ENCODE data around the gene TGM5. TPM values are rescaled to one million over a fixed set of nuclear protein-coding genes. Genes with fewer than 3 reads are reported as not detected.

Gene TGM5
- total and polyA plus RNA-seq, 7 experiments from 2014 or later, result 0.27 TPM; not detected in 6

DNA sequence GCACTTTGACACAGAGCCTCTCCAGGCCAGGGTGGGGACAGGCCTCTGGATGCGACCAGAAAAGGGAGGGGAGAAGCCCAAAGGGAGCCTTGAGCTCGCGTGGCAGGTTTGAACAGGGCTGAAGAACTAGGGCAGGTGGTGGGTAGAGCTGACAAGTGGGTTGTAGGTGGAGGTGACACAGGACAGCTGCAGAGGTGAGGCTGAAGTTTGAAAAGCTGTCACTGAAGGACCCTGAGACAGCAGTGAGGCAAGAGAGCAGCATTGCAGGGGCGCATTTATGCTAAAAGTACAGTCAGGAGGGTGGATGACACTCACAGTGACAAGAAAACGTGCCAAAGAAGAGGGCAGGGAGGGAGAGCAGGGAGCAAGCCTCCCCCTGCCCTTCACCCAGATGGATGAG, 24.1 kb downstream of the TGM5 start:
- Mint-ChIP-seq H3K36me3 (peaks cover 0 to 1% (median 0%) of the 10 kb centered on the region in 5 donors), H3K9me3 (no peaks in the 10 kb centered on the region), H3K27me3 (peaks cover 0 to 28% (median 9%) of the 10 kb centered on the region in 5 donors), H3K4me3 (no peak overlapping the region), H3K27ac (no peak overlapping the region), H3K4me1 (peaks cover 0 to 20% (median 0%) of the 10 kb centered on the region in 7 donors)
- no peak for ATAC-seq
- H3K27me3 ChIP-seq (ENCODE audit: control insufficient read depth in 2 of 2, insufficient read depth in 2 of 2, low read length in 2 of 2), result no peaks in the 10 kb centered on the region
- no peak overlapping the region for H3K27ac ChIP-seq (ENCODE audit: low read depth, low read length)
- intact Hi-C loops (cut with micrococcal nuclease), result no loop called here
- DNase-seq, result no peak
- H3K4me3 ChIP-seq (ENCODE audit: low read length), result no peak overlapping the region
- POLR2A ChIA-PET, result no interaction called here
- no peaks in the 10 kb centered on the region for H3K9me3 ChIP-seq (ENCODE audit: control insufficient read depth in 2 of 3, low read length in 3 of 3)
- H3K36me3 ChIP-seq (ENCODE audit: control insufficient read depth in 2 of 3, insufficient read depth in 3 of 3, low read length in 3 of 3), result no peaks in the 10 kb centered on the region
- CTCF ChIA-PET, result interaction anchor here (0.6 to 1.3 kb wide), 2 partner anchors 13 to 381 kb away, joined by 3 to 4 read pairs; no protein-coding TSS in a partner anchor
- H3K4me1 ChIP-seq (ENCODE audit: control insufficient read depth in 2 of 2, insufficient read depth in 2 of 2, low read length in 2 of 2), result no peaks in the 10 kb centered on the region

DNA sequence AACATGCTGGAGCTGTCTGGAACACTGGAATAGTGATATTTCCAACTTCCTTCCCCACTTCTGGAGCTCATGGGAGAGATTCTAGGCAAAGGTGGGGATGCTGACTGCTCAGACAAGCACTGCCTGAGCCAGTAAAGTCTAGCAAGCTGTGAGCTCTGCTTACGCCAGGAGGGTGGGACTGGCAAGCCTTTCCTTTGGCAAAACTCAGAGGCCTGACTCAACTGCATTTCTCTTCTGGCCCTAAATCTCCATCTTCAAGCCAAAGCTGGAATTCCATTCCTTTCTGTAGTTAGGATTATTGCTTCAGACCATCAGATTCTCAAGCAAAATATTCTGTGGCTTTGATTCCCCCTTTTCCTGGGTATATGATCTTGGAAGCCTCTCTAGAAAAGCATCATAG, 25.6 kb downstream of the TGM5 start:
- Histone ChIP-seq H3K27ac (ENCODE audit: low read depth, low read length) (no peak overlapping the region), H3K4me1 (ENCODE audit: control insufficient read depth in 2 of 2, insufficient read depth in 2 of 2, low read length in 2 of 2) (no peaks in the 10 kb centered on the region), H3K27me3 (ENCODE audit: control insufficient read depth in 2 of 2, insufficient read depth in 2 of 2, low read length in 2 of 2) (no peaks in the 10 kb centered on the region), H3K9me3 (ENCODE audit: control insufficient read depth in 2 of 3, low read length in 3 of 3) (no peaks in the 10 kb centered on the region), H3K36me3 (ENCODE audit: control insufficient read depth in 2 of 3, insufficient read depth in 3 of 3, low read length in 3 of 3) (no peaks in the 10 kb centered on the region), H3K4me3 (ENCODE audit: low read length) (no peak overlapping the region)
- ATAC-seq (no peak), DNase-seq (no peak)
- ChIA-PET CTCF (no interaction called here), POLR2A (no interaction called here)
- H3K36me3 Mint-ChIP-seq, result no peaks in the 10 kb centered on the region
- H3K27me3 Mint-ChIP-seq, result peaks cover 0 to 25% (median 9%) of the 10 kb centered on the region in 5 donors
- peaks cover 0 to 20% (median 0%) of the 10 kb centered on the region in 7 donors for H3K4me1 Mint-ChIP-seq
- no peak overlapping the region for H3K27ac Mint-ChIP-seq
- no peaks in the 10 kb centered on the region for H3K9me3 Mint-ChIP-seq
- intact Hi-C loops (cut with micrococcal nuclease), result no loop called here
- H3K4me3 Mint-ChIP-seq, result no peak overlapping the region

DNA sequence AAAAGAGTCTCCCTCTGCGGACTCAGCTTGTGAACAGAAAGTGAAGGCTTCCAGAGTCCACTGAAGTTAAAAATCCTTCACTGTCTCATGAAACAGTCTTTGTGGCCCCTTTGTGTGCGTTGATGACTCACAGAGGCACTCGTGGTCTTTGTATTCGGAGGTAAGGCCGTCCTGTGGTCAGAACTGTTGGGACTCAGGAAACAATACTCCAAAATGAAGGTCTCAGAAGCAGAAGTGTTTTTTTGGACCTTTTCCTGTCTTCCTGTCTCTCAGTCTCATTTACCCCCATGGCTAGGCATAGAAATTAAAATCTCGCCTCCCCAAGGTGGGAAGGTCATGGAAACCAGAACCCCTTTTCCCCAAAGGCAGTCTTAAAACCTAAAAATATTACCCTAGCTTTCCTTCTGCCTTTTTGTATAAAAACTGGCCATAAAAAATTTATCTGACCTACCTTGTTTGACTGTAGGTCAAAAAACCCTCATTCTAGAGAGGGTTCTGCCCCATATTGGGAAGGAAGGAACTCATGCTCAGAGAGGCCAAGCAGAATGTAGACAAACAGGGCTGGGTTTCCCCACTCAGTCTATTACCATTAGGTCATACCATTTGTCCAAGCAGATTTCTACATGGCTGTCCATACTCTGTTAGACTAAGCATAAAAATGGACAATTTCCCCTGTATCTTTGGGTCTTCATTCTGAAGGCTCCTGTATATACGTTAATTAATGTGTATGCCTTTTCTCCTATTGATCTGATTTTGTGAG, 26.8 kb downstream of the TGM5 start:
- ChIA-PET CTCF (no interaction called here), POLR2A (no interaction called here)
- no peaks in the 10 kb centered on the region for H3K9me3 ChIP-seq (ENCODE audit: control insufficient read depth in 2 of 3, low read length in 3 of 3)
- H3K27ac Mint-ChIP-seq, result peak overlapping the region in 1 of 9 donors; percentile 43
- peaks cover 0 to 20% (median 0%) of the 10 kb centered on the region in 7 donors for H3K4me1 Mint-ChIP-seq
- intact Hi-C loops (cut with micrococcal nuclease), result no loop called here
- DNase-seq (no peak), ATAC-seq (peak; percentile 16)
- H3K4me3 ChIP-seq (ENCODE audit: low read length), result no peak overlapping the region
- peak overlapping the region in 1 of 10 donors; percentile 24 for H3K4me3 Mint-ChIP-seq
- no peaks in the 10 kb centered on the region for H3K36me3 Mint-ChIP-seq
- H3K9me3 Mint-ChIP-seq, result no peaks in the 10 kb centered on the region
- H3K27ac ChIP-seq (ENCODE audit: low read depth, low read length), result no peak overlapping the region
- no peaks in the 10 kb centered on the region for H3K36me3 ChIP-seq (ENCODE audit: control insufficient read depth in 2 of 3, insufficient read depth in 3 of 3, low read length in 3 of 3)
- H3K27me3 ChIP-seq (ENCODE audit: control insufficient read depth in 2 of 2, insufficient read depth in 2 of 2, low read length in 2 of 2), result no peaks in the 10 kb centered on the region
- H3K27me3 Mint-ChIP-seq, result peaks cover 0 to 31% (median 9%) of the 10 kb centered on the region in 5 donors
- no peaks in the 10 kb centered on the region for H3K4me1 ChIP-seq (ENCODE audit: control insufficient read depth in 2 of 2, insufficient read depth in 2 of 2, low read length in 2 of 2)

DNA sequence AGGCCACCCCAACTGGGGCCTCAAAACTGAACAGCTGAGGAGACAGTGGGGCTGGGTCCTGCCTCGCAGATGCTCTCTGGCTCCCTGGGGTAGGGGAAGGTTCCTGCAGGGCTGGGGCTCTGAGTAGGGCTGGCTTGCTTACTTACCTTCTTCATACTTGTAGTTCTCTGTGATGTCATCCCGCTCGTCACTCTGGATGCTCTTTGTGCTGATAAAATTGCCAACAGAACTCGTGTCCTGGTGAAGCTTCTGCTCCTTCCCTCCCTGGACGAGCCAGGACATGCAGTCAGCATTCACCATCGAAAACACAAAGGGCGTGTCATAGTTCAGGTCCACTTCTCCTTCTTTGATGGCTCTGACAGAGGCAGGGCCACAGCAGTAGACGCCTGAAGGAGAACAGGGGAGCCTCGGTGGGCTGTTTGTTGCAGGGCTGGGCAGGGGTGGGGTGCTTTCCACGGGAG, 28.0 kb downstream of the TGM5 start:
- Mint-ChIP-seq H3K27ac (peak overlapping the region in 1 of 9 donors; percentile 68), H3K4me3 (no peak overlapping the region), H3K9me3 (no peaks in the 10 kb centered on the region), H3K4me1 (peaks cover 0 to 18% (median 0%) of the 10 kb centered on the region in 7 donors), H3K36me3 (no peaks in the 10 kb centered on the region), H3K27me3 (peaks cover 0 to 31% (median 6%) of the 10 kb centered on the region in 5 donors)
- ATAC-seq (peak; percentile 38), DNase-seq (no peak)
- ChIA-PET CTCF (no interaction called here), POLR2A (no interaction called here)
- H3K4me1 ChIP-seq (ENCODE audit: control insufficient read depth in 2 of 2, insufficient read depth in 2 of 2, low read length in 2 of 2), result no peaks in the 10 kb centered on the region
- H3K27me3 ChIP-seq (ENCODE audit: control insufficient read depth in 2 of 2, insufficient read depth in 2 of 2, low read length in 2 of 2), result no peaks in the 10 kb centered on the region
- H3K4me3 ChIP-seq (ENCODE audit: low read length), result no peak overlapping the region
- H3K36me3 ChIP-seq (ENCODE audit: control insufficient read depth in 2 of 3, insufficient read depth in 3 of 3, low read length in 3 of 3), result no peaks in the 10 kb centered on the region
- no peaks in the 10 kb centered on the region for H3K9me3 ChIP-seq (ENCODE audit: control insufficient read depth in 2 of 3, low read length in 3 of 3)
- intact Hi-C loops (cut with micrococcal nuclease), result no loop called here
- no peak overlapping the region for H3K27ac ChIP-seq (ENCODE audit: low read depth, low read length)

DNA sequence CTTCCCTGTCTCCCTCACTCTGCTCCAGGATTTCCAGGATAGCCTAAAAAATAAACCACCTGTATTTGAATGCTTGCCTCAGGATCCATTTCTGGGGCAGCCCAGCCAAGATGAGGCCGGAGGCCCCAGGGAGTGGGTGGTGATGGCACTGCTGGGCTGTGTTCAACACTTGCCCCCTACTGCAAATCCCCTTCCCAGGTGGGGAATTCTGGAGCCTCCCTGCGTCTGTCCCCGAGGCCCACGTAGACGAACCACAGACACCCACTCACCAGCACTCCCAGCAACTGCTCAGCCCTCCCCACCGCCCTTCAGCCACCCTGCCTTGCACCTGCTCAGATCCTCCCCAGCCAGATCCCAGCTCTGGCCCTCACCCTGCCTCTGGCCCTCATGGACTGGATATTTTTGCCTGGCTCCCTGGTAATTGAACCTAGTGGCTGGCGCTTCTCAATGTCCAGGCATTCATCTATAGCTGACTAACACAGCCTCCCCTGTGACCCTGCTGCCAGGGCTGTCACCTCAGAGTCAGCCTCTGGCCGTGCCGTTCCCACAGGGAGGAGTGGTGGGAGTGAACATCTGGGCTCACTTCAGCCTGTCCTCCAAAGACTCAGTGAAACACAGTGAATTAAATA, 28.8 kb downstream of the TGM5 start:
- ChIA-PET POLR2A (no interaction called here), CTCF (no interaction called here)
- Histone ChIP-seq H3K27ac (ENCODE audit: low read depth, low read length) (no peak overlapping the region), H3K4me1 (ENCODE audit: control insufficient read depth in 2 of 2, insufficient read depth in 2 of 2, low read length in 2 of 2) (no peaks in the 10 kb centered on the region), H3K36me3 (ENCODE audit: control insufficient read depth in 2 of 3, insufficient read depth in 3 of 3, low read length in 3 of 3) (no peaks in the 10 kb centered on the region), H3K4me3 (ENCODE audit: low read length) (no peak overlapping the region), H3K9me3 (ENCODE audit: control insufficient read depth in 2 of 3, low read length in 3 of 3) (no peaks in the 10 kb centered on the region), H3K27me3 (ENCODE audit: control insufficient read depth in 2 of 2, insufficient read depth in 2 of 2, low read length in 2 of 2) (no peaks in the 10 kb centered on the region)
- intact Hi-C loops (cut with micrococcal nuclease), result no loop called here
- Mint-ChIP-seq H3K27me3 (peaks cover 0 to 29% (median 9%) of the 10 kb centered on the region in 5 donors), H3K4me1 (peaks cover 0 to 23% (median 0%) of the 10 kb centered on the region in 7 donors), H3K36me3 (no peaks in the 10 kb centered on the region), H3K9me3 (no peaks in the 10 kb centered on the region), H3K4me3 (no peak overlapping the region), H3K27ac (no peak overlapping the region)
- ATAC-seq (no peak), DNase-seq (no peak)

DNA sequence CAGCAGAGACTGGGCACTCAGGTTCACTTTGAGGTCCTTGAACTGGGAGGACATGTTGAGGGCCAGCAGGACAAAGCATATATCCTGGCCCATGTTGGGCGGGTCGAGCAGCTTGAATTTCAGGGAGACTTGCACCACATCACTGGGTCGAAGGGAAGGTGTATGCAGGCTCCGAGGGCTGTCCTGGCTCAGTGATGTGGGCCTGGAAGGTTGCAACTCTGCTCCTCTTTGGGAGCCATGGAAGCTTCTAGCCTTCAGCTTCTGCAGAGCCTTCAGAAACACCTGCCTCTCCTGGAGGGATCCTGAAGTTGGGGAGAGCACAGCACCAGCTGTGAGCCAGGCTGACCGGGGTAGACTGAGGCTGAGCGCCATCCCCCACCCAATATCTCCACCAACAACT, 31.2 kb downstream of the TGM5 start:
- no peak for ATAC-seq
- ChIA-PET POLR2A (no interaction called here), CTCF (no interaction called here)
- H3K4me3 Mint-ChIP-seq, result no peak overlapping the region
- H3K4me1 Mint-ChIP-seq, result peaks cover 0 to 23% (median 0%) of the 10 kb centered on the region in 7 donors
- Histone ChIP-seq H3K27ac (ENCODE audit: low read depth, low read length) (no peak overlapping the region), H3K4me1 (ENCODE audit: control insufficient read depth in 2 of 2, insufficient read depth in 2 of 2, low read length in 2 of 2) (no peaks in the 10 kb centered on the region), H3K4me3 (ENCODE audit: low read length) (no peak overlapping the region), H3K36me3 (ENCODE audit: control insufficient read depth in 2 of 3, insufficient read depth in 3 of 3, low read length in 3 of 3) (no peaks in the 10 kb centered on the region), H3K9me3 (ENCODE audit: control insufficient read depth in 2 of 3, low read length in 3 of 3) (no peaks in the 10 kb centered on the region), H3K27me3 (ENCODE audit: control insufficient read depth in 2 of 2, insufficient read depth in 2 of 2, low read length in 2 of 2) (no peaks in the 10 kb centered on the region)
- H3K27ac Mint-ChIP-seq, result no peak overlapping the region
- H3K27me3 Mint-ChIP-seq, result peaks cover 0 to 22% (median 9%) of the 10 kb centered on the region in 5 donors
- no peak for DNase-seq
- no peaks in the 10 kb centered on the region for H3K9me3 Mint-ChIP-seq
- no peaks in the 10 kb centered on the region for H3K36me3 Mint-ChIP-seq
- intact Hi-C loops (cut with micrococcal nuclease), result no loop called here

Measured in naive thymus-derived CD4-positive, alpha-beta T cell (primary cell).